Measurements from ENCODE around the gene CETP. TPM values are rescaled to one million over a fixed set of nuclear protein-coding genes. Genes with fewer than 3 reads are reported as not detected.
A peak's percentile ranks its signal among the peaks of the same experiment; 100 is the strongest.

The CETP gene
- total and polyA plus RNA-seq, 2 of the 13 experiments (the other 11 are each of a cell fraction or from before 2014, with no cell fraction given): 0.31 to 9.8 TPM

DNA sequence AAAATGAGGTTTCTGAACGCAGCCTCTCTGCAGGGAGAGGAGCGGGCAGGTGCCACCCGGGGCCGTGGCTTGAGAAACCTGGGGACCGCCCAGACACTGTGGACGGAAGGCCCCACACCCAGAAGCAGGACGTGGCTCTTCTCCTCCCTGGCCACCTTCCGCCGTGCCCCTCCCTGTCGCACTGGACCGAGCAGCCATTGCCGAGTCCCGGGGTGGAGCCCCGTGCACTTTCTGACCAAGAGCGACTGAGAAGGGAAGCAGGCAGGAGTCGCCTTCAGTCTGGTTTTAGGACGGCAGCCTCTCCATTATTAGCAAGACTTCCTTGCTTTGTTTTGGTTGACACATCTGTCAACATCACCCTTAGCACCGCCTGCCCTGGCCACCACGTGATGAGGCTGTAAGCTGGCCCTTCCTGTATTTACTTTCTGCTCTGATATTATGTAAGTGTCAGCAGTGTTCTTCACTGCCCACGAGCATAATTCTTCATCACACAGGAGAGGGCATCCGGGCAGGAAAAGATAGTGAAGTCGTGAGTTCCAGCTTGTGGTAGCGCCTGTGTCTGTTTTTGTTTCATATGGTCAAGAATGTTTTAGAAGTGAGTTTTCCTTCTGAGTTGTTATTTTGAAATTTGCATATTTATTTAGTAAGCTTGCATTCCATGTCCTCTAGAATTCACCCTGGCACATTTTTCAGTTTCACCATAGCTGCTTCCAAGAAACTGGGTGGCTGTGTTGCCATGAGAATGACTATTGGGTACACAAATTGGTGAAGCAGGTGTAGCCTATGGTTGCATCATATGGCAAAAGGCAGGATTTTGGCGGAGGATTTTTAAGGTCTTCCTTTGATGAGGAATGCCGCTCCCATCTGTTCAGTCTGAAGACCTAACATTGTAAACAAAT, 28.8 kb upstream of the CETP start (continued):
- TF ChIP-seq ZNF687 (CRISPR knock-in tag; IDR thresholded peaks at IDR 0.05) (peak; percentile 74), KDM5A (IDR thresholded peaks at IDR 0.05; ENCODE audit: borderline replicate concordance, low read length) (peak; percentile 66; the same call in 1 of the 2 replicates), ZKSCAN8 (CRISPR knock-in tag; IDR thresholded peaks at IDR 0.05; ENCODE audit: borderline replicate concordance) (peak; percentile 77; the same call in 1 of the 2 replicates), ZNF792 (CRISPR knock-in tag; IDR thresholded peaks at IDR 0.05) (peak; percentile 49; the same call in 1 of the 2 replicates), ZIK1 (CRISPR knock-in tag; IDR thresholded peaks at IDR 0.05; ENCODE audit: borderline replicate concordance, low read depth) (peak; percentile 63; the same call in 1 of the 2 replicates), BHLHE40 (IDR thresholded peaks at IDR 0.05; ENCODE audit: low read length) (peak; percentile 78), HDAC1 (CRISPR knock-in tag; IDR thresholded peaks at IDR 0.05) (peak; percentile 97), MXD1 (CRISPR knock-in tag; IDR thresholded peaks at IDR 0.05) (no peak; the same call in 1 of the 2 replicates), ZNF143 (CRISPR knock-in tag; IDR thresholded peaks at IDR 0.05) (peak; percentile 31; the same call in 1 of the 2 replicates), MXD4 (CRISPR knock-in tag; IDR thresholded peaks at IDR 0.05) (peak; percentile 94), ZFP82 (CRISPR knock-in tag; IDR thresholded peaks at IDR 0.05; ENCODE audit: borderline replicate concordance) (no peak), ZNF30 (CRISPR knock-in tag; IDR thresholded peaks at IDR 0.05) (no peak), MIER2 (CRISPR knock-in tag; IDR thresholded peaks at IDR 0.05) (0 out of 2 replicates have a peak, but pooled peaks have one; percentile 50), ZNF772 (CRISPR knock-in tag; IDR thresholded peaks at IDR 0.05) (0 out of 2 replicates have a peak, but pooled peaks have one; percentile 50), MYPOP (CRISPR knock-in tag; IDR thresholded peaks at IDR 0.05) (peak; percentile 35; the same call in 1 of the 2 replicates), ZNF207 (IDR thresholded peaks at IDR 0.05; ENCODE audit: borderline replicate concordance) (no peak), ZNF510 (CRISPR knock-in tag; IDR thresholded peaks at IDR 0.05; ENCODE audit: low read depth) (no peak), RELA (CRISPR knock-in tag; IDR thresholded peaks at IDR 0.05) (no peak), ZC3H4 (CRISPR knock-in tag; IDR thresholded peaks at IDR 0.05; ENCODE audit: borderline replicate concordance) (peak; percentile 69; the same call in 1 of the 2 replicates)
- TF ChIP-seq, protein P1, sequence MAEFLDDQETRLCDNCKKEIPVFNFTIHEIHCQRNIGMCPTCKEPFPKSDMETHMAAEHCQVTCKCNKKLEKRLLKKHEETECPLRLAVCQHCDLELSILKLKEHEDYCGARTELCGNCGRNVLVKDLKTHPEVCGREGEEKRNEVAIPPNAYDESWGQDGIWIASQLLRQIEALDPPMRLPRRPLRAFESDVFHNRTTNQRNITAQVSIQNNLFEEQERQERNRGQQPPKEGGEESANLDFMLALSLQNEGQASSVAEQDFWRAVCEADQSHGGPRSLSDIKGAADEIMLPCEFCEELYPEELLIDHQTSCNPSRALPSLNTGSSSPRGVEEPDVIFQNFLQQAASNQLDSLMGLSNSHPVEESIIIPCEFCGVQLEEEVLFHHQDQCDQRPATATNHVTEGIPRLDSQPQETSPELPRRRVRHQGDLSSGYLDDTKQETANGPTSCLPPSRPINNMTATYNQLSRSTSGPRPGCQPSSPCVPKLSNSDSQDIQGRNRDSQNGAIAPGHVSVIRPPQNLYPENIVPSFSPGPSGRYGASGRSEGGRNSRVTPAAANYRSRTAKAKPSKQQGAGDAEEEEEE (CRISPR knock-in tag; IDR thresholded peaks at IDR 0.05; ENCODE audit: borderline replicate concordance): 0 out of 2 replicates have a peak, but pooled peaks have one; percentile 40
- TF ChIP-seq, protein P2, sequence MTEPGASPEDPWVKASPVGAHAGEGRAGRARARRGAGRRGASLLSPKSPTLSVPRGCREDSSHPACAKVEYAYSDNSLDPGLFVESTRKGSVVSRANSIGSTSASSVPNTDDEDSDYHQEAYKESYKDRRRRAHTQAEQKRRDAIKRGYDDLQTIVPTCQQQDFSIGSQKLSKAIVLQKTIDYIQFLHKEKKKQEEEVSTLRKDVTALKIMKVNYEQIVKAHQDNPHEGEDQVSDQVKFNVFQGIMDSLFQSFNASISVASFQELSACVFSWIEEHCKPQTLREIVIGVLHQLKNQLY (CRISPR knock-in tag; IDR thresholded peaks at IDR 0.05): peak; percentile 86; the same call in 1 of the 2 replicates
